Astrocyte (in vitro differentiated cells and primary cell): ENCODE data around the gene ROBO2. TPM values are rescaled to one million over a fixed set of nuclear protein-coding genes. Genes with fewer than 3 reads are reported as not detected.

Experiments used
- DNase-seq: peaks from one replicate; pipeline ENCODE4 v3.0.0-alpha.2; 2010; ENCODE audit warnings: low read depth
- FAIRE-seq: peaks from 2 replicates; lab custom pipeline; 2011; peaks lifted over from hg19 to GRCh38; lab: Jason Lieb, UNC
- H2AFZ ChIP-seq: 2 replicates; pipeline ENCODE4 v1.6.0; 2012; ENCODE audit warnings: low read depth, low read length, inconsistent platforms
- H3K27ac ChIP-seq: 2 replicates; pipeline ENCODE4 v1.5.1; 2011; ENCODE audit warnings: low read depth, low read length, inconsistent platforms
- H3K27me3 ChIP-seq: 2 replicates; pipeline ENCODE4 v1.6.0; 2011; ENCODE audit warnings: low read length, inconsistent platforms; ENCODE audit not compliant: insufficient read depth
- H3K36me3 ChIP-seq: 2 replicates; pipeline ENCODE4 v1.5.1; 2011; ENCODE audit warnings: low read length, inconsistent platforms; ENCODE audit not compliant: insufficient read depth
- H3K4me1 ChIP-seq: 2 replicates; pipeline ENCODE4 v1.5.1; 2011; ENCODE audit warnings: low read length, inconsistent platforms; ENCODE audit not compliant: insufficient read depth
- H3K4me2 ChIP-seq: 2 replicates; pipeline ENCODE4 v1.6.0; 2012; ENCODE audit warnings: low read length, inconsistent platforms
- H3K4me3 ChIP-seq: 2 replicates; pipeline ENCODE4 v1.5.1; 2011; ENCODE audit warnings: low read depth, mild to moderate bottlenecking, low read length, inconsistent platforms; ENCODE audit not compliant: insufficient read depth
- H3K79me2 ChIP-seq: 2 replicates; pipeline ENCODE4 v1.6.0; 2012; ENCODE audit warnings: mild to moderate bottlenecking, low read length, inconsistent platforms; ENCODE audit not compliant: insufficient read depth
- H3K9ac ChIP-seq: 2 replicates; pipeline ENCODE4 v1.6.0; 2012; ENCODE audit warnings: mild to moderate bottlenecking, low read length, inconsistent platforms
- H3K9me3 ChIP-seq: 2 replicates; pipeline ENCODE4 v1.5.1; 2012; ENCODE audit warnings: low read depth, mild to moderate bottlenecking, low read length, inconsistent platforms; ENCODE audit not compliant: insufficient read depth
- H4K20me1 ChIP-seq: 2 replicates; pipeline ENCODE4 v1.6.0; 2012; ENCODE audit warnings: low read length, inconsistent platforms; ENCODE audit not compliant: insufficient read depth
- H3K27ac Mint-ChIP-seq: one replicate; pipeline ENCODE4 v1.8.0; 2021; ENCODE audit warnings: mild to moderate bottlenecking, mixed read lengths; ENCODE audit not compliant: unreplicated experiment
- H3K27me3 Mint-ChIP-seq: one replicate; pipeline ENCODE4 v1.8.0; 2021; ENCODE audit warnings: low read depth, mixed read lengths; ENCODE audit not compliant: unreplicated experiment
- H3K36me3 Mint-ChIP-seq: one replicate; pipeline ENCODE4 v1.8.0; 2021; ENCODE audit warnings: low read depth, mixed read lengths; ENCODE audit not compliant: unreplicated experiment
- H3K4me1 Mint-ChIP-seq: one replicate; pipeline ENCODE4 v1.8.0; 2021; ENCODE audit warnings: low read depth, mixed read lengths; ENCODE audit not compliant: unreplicated experiment
- H3K4me3 Mint-ChIP-seq: one replicate; pipeline ENCODE4 v1.8.0; 2021; ENCODE audit warnings: mild to moderate bottlenecking, moderate library complexity, mixed read lengths; ENCODE audit not compliant: unreplicated experiment
- H3K9me3 Mint-ChIP-seq: one replicate; pipeline ENCODE4 v1.8.0; 2021; ENCODE audit warnings: mild to moderate bottlenecking, mixed read lengths; ENCODE audit not compliant: unreplicated experiment
- EZH2 ChIP-seq: IDR thresholded peaks from 2 replicates; pipeline ENCODE4 v1.6.1; 2012; ENCODE audit warnings: mild to moderate bottlenecking, low read length, inconsistent platforms; ENCODE audit not compliant: insufficient read depth
- total RNA-seq: library from RNA; stranded (reverse); gene quantifications from 2 replicates; pipeline ENCODE4 v1.2.1, GENCODE V29; 2021
- TF ChIP-seq, protein P1 (sequence below): IDR thresholded peaks from 2 replicates; pipeline ENCODE4 v1.5.1; 2011; ENCODE audit warnings: low read depth, mild to moderate bottlenecking, inconsistent platforms, low read length, moderate library complexity; ENCODE audit not compliant: insufficient read depth

Gene ROBO2
- total RNA-seq, 1 donor from 2014 or later: 1.4 TPM

DNA sequence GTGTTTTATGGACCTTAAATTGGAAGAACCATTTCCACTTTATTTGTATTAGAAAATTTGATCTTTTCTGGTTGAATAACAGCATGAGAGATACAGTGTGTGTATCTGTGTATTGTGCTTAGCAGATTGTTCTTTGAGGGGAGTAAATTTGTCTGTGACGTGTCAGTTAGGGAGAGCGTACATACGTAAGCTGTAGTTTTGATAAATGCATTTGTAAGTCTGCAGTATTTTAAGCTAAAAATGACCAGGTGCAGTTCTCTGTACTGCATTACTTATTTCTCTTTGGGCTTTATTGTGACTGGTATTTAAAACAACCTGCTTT is 264.8 kb downstream of the ROBO2 start:
- TF ChIP-seq, protein P1, sequence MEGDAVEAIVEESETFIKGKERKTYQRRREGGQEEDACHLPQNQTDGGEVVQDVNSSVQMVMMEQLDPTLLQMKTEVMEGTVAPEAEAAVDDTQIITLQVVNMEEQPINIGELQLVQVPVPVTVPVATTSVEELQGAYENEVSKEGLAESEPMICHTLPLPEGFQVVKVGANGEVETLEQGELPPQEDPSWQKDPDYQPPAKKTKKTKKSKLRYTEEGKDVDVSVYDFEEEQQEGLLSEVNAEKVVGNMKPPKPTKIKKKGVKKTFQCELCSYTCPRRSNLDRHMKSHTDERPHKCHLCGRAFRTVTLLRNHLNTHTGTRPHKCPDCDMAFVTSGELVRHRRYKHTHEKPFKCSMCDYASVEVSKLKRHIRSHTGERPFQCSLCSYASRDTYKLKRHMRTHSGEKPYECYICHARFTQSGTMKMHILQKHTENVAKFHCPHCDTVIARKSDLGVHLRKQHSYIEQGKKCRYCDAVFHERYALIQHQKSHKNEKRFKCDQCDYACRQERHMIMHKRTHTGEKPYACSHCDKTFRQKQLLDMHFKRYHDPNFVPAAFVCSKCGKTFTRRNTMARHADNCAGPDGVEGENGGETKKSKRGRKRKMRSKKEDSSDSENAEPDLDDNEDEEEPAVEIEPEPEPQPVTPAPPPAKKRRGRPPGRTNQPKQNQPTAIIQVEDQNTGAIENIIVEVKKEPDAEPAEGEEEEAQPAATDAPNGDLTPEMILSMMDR: no peak
- TF ChIP-seq EZH2: no peak
- Histone ChIP-seq H3K4me2 (no peak overlapping the region), H4K20me1 (no peaks in the 10 kb centered on the region), H3K4me3 (no peak overlapping the region), H3K36me3 (no peaks in the 10 kb centered on the region), H3K79me2 (no peaks in the 10 kb centered on the region), H3K4me1 (no peaks in the 10 kb centered on the region), H3K9me3 (no peaks in the 10 kb centered on the region), H2AFZ (no peak overlapping the region), H3K27me3 (no peaks in the 10 kb centered on the region), H3K27ac (no peak overlapping the region), H3K9ac (no peak overlapping the region)
- Mint-ChIP-seq H3K9me3 (no peaks in the 10 kb centered on the region), H3K4me1 (no peaks in the 10 kb centered on the region), H3K27ac (no peak overlapping the region), H3K36me3 (no peaks in the 10 kb centered on the region), H3K4me3 (no peak overlapping the region), H3K27me3 (no peaks in the 10 kb centered on the region)
- DNase-seq (no peak), FAIRE-seq (no peak)

DNA sequence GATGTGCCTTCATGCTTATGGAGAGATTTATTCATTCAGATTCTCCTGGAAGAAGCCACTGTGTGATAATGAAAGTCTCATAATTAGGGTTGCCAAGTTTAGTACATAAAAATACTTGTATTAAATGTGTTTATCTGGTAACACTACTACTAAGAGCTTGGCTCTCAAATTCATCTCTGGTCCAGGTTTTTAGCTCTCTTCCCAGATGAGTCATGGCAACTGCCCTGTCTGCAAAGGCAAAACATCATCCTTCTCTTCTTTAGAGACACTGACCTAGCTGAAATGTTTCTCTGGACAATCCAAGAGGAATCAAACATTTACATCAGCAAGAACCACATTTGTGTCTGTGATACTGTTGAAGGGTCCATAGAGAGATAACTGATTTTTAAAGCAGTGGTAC is 269.6 kb downstream of the ROBO2 start:
- H3K4me2 ChIP-seq: no peak overlapping the region
- no peak overlapping the region for H2AFZ ChIP-seq
- Mint-ChIP-seq H3K4me1 (no peaks in the 10 kb centered on the region), H3K27me3 (no peaks in the 10 kb centered on the region), H3K4me3 (no peak overlapping the region), H3K27ac (no peak overlapping the region), H3K9me3 (no peaks in the 10 kb centered on the region), H3K36me3 (no peaks in the 10 kb centered on the region)
- FAIRE-seq (no peak), DNase-seq (no peak)
- H3K36me3 ChIP-seq: no peaks in the 10 kb centered on the region
- no peaks in the 10 kb centered on the region for H3K27me3 ChIP-seq
- H3K27ac ChIP-seq: no peak overlapping the region
- TF ChIP-seq, protein P1: no peak
- no peak for TF ChIP-seq EZH2
- no peaks in the 10 kb centered on the region for H3K79me2 ChIP-seq
- no peak overlapping the region for H3K4me3 ChIP-seq
- H3K9ac ChIP-seq: no peak overlapping the region
- H4K20me1 ChIP-seq: no peaks in the 10 kb centered on the region
- no peaks in the 10 kb centered on the region for H3K9me3 ChIP-seq
- H3K4me1 ChIP-seq: no peaks in the 10 kb centered on the region

DNA sequence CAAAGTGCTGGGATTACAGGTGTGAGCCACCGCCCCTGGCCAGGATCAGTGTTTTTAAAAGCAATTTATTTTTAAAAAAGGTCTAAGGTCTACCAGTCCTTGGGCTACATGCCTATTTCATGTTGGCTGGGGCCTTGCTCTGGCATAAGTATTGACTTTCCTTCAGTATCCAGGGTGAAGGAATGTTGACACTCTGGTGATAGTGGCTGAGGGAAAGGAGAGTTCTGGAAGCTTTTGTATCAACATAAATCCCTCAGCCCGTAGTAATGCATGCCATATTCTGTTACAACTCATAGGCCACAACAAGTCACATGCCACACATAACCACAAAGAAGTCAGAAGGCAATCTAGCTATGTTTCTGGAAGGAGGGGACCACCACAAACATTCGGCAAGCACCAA is 273.9 kb downstream of the ROBO2 start:
- Histone ChIP-seq H3K4me2 (no peak overlapping the region), H3K79me2 (no peaks in the 10 kb centered on the region), H3K4me3 (no peak overlapping the region), H2AFZ (no peak overlapping the region), H3K27ac (no peak overlapping the region), H3K36me3 (no peaks in the 10 kb centered on the region), H3K4me1 (no peaks in the 10 kb centered on the region), H4K20me1 (no peaks in the 10 kb centered on the region), H3K9ac (no peak overlapping the region), H3K27me3 (no peaks in the 10 kb centered on the region), H3K9me3 (no peaks in the 10 kb centered on the region)
- Mint-ChIP-seq H3K4me3 (no peak overlapping the region), H3K27ac (no peak overlapping the region), H3K36me3 (no peaks in the 10 kb centered on the region), H3K9me3 (no peaks in the 10 kb centered on the region), H3K27me3 (no peaks in the 10 kb centered on the region), H3K4me1 (no peaks in the 10 kb centered on the region)
- no peak for FAIRE-seq
- TF ChIP-seq EZH2: no peak
- TF ChIP-seq, protein P1: no peak
- DNase-seq: no peak
